Endothelial cell of umbilical vein (primary cell): ENCODE results near the gene CCDC146. TPM values are rescaled to one million over a fixed set of nuclear protein-coding genes. Genes with fewer than 3 reads are reported as not detected.
"Not testable (repeated sequence)": the region's sequence is repeated elsewhere in the genome, so short reads cannot be mapped to it uniquely, and the experiment has no call there.

Experiments used
- BruUV-seq: library from RNA; stranded (reverse); fragments of 400-500 nt; replicated peaks from 2 replicates; lab custom pipeline; 2021; lab: Mats Ljungman, UMichigan
- CTCF ChIA-PET: fragments of 300-600, 350-600 bp; sonication (Branson Sonifier 250); formaldehyde crosslinking; loops from one replicate; lab custom pipeline; 2021; ENCODE audit warnings: antibody characterized with exemption, inconsistent platforms; lab: Charles Lee
- POLR2A ChIA-PET: fragments of 300-600, 350-600 bp; sonication (Branson Sonifier 250); formaldehyde crosslinking; loops from one replicate; lab custom pipeline; 2021; ENCODE audit warnings: antibody characterized with exemption, inconsistent platforms; lab: Charles Lee
- DNase-seq: peaks from one replicate; pipeline ENCODE4 v3.0.0-alpha.2; 2011; ENCODE audit warnings: low read depth, low spot score
- FAIRE-seq: peaks from 2 replicates; lab custom pipeline; 2011; peaks lifted over from hg19 to GRCh38; lab: Jason Lieb, UNC
- H2AFZ ChIP-seq: 2 replicates; pipeline ENCODE4 v1.6.0; 2012; ENCODE audit warnings: low read depth, low read length, control low read depth, inconsistent platforms
- H3K27ac ChIP-seq: 2 replicates; pipeline ENCODE4 v1.5.1; 2011; ENCODE audit warnings: low read depth, mild to moderate bottlenecking, control low read depth, low read length, moderate library complexity; ENCODE audit not compliant: insufficient read depth
- H3K27me3 ChIP-seq, 2 experiments: 2 replicates each; pipeline versions ENCODE4 v1.6.0 to v1.6.1; 2011; ENCODE audit warnings: low read length in 2 of 2, mixed read lengths in 1 of 2; ENCODE audit not compliant: control insufficient read depth in 2 of 2, insufficient read depth in 2 of 2
- H3K36me3 ChIP-seq, 2 experiments: 2 replicates in 1 of 2; 3 replicates in 1 of 2; pipeline ENCODE4 v1.5.1; 2011; ENCODE audit warnings: low read length in 2 of 2, mild to moderate bottlenecking in 1 of 2, moderate library complexity in 1 of 2; ENCODE audit not compliant: control insufficient read depth in 2 of 2, insufficient read depth in 2 of 2; ENCODE audit errors: extremely low read depth in 1 of 2
- H3K4me1 ChIP-seq: 3 replicates; pipeline ENCODE4 v1.5.1; 2011; ENCODE audit warnings: mild to moderate bottlenecking, low read length; ENCODE audit not compliant: control insufficient read depth, insufficient read depth; ENCODE audit errors: extremely low read depth
- H3K4me2 ChIP-seq: 2 replicates; pipeline ENCODE4 v1.6.1; 2011; ENCODE audit warnings: low read length, control low read depth, mixed read lengths; ENCODE audit not compliant: insufficient read depth
- H3K4me3 ChIP-seq, 3 experiments: fragments of 200-600 bp in 1 of 3; sonication (generic), shearing (Covaris generic) in 1 of 3; replicated peaks in 1 of 3; 2 replicates each; pipeline ENCODE4 v1.5.1; 2011 to 2016; ENCODE audit warnings: control low read depth in 3 of 3, low read length in 3 of 3, mild to moderate bottlenecking in 2 of 3, inconsistent platforms in 1 of 3, low read depth in 1 of 3, moderate library complexity in 1 of 3; ENCODE audit not compliant: insufficient read depth in 1 of 3
- H3K79me2 ChIP-seq: 2 replicates; pipeline ENCODE4 v1.6.0; 2012; ENCODE audit warnings: low read length, inconsistent platforms; ENCODE audit not compliant: control insufficient read depth, insufficient read depth
- H3K9ac ChIP-seq: replicated peaks from 2 replicates; pipeline ENCODE3; 2011; ENCODE audit warnings: low read length, control low read depth; ENCODE audit not compliant: insufficient read depth; ENCODE audit errors: extremely low read depth
- H3K9me1 ChIP-seq: replicated peaks from 3 replicates; pipeline ENCODE4 v1.6.0; 2011; ENCODE audit warnings: mild to moderate bottlenecking, low read length; ENCODE audit not compliant: control insufficient read depth, insufficient read depth; ENCODE audit errors: extremely low read depth
- H3K9me3 ChIP-seq: replicated peaks from 2 replicates; pipeline ENCODE4 v1.5.1; 2012; ENCODE audit warnings: low read length, inconsistent platforms; ENCODE audit not compliant: control insufficient read depth, insufficient read depth
- H4K20me1 ChIP-seq: replicated peaks from 2 replicates; pipeline ENCODE3; 2011; ENCODE audit warnings: mild to moderate bottlenecking, low read length; ENCODE audit not compliant: control insufficient read depth, insufficient read depth; ENCODE audit errors: extremely low read depth
- dilution Hi-C: fragments of 300-500 bp; cut with MboI; formaldehyde crosslinking; loops from one replicate; pipeline ENCODE4 v1.15.0; 2019; ENCODE audit warnings: low sequenced_read_pairs; ENCODE audit not compliant: extremely low pct_ligation_motif_present
- intact Hi-C: fragments of 100-400 bp; cut with micrococcal nuclease; formaldehyde crosslinking; loops from one replicate; pipeline ENCODE4 v1.10.0; 2022
- polyA plus RNA-seq, 4 experiments: library from polyadenylated mRNA; depleted of rRNA in 3 of 4; stranded (reverse) in 3 of 4; unstranded in 1 of 4; fragments of >200 nt; gene quantifications; 2 replicates each; pipeline versions ENCODE4 v1.2.1 to v1.2.3, GENCODE V29; 2011 to 2012; ENCODE audit warnings: missing spikeins in 1 of 4
- total RNA-seq: library from RNA; stranded (reverse); gene quantifications from 2 replicates; pipeline ENCODE4 v1.2.3, GENCODE V29; 2021

The CCDC146 gene
- total and polyA plus RNA-seq, 2 donors (not counting 3 experiments of a cell fraction or from before 2014, with no cell fraction given) = 0.65 to 2.2 TPM

DNA sequence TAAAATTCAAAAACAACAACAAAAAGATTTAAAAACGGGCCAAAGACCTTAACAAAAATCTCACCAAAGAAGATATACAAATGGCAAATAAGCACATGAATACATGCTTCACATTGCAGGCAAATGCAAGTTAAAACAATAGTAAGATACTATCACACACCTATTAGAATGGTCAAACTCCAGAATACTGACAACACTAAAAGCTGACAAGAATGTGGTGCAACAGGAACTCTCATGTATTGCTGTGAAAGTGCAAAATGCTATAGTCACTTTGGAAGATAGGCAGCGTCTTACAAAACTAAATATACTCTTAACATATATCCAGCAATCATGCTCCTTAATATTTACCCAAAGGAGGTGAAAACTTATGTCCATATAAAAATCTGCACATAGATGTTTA lies 16.3 kb downstream of the CCDC146 start:
- POLR2A ChIA-PET, H3K9me3 ChIP-seq, H3K36me3 ChIP-seq, H3K27ac ChIP-seq, FAIRE-seq, BruUV-seq, H3K4me3 ChIP-seq, dilution Hi-C loops, H3K4me2 ChIP-seq, intact Hi-C loops, CTCF ChIA-PET, H3K9ac ChIP-seq, H3K27me3 ChIP-seq, H3K79me2 ChIP-seq, H4K20me1 ChIP-seq, H2AFZ ChIP-seq, H3K9me1 ChIP-seq, DNase-seq, H3K4me1 ChIP-seq: not testable (repeated sequence)

DNA sequence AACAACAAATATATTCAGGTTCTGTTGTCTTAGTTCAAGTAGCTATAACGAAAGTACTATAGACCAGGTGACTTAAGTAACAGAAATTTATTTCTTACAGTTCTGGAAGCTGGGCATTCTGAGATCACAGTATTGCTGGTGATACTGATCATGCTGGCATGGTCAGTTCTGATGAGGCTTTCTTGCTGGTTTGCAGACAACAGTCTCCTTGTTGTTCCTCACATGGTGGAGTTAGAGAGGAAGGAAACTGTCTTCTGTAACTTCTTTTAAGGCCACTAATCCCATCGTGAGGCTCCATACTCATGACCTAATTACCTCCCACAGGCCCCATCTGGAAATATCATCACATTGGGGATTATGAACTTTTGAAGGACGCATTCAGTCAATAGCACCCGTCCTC lies 17.9 kb downstream of the CCDC146 start:
- CTCF ChIA-PET, intact Hi-C loops, H3K9me3 ChIP-seq, BruUV-seq, H3K4me2 ChIP-seq, H3K36me3 ChIP-seq, H3K4me3 ChIP-seq, H2AFZ ChIP-seq, H3K9ac ChIP-seq, H3K9me1 ChIP-seq, H3K79me2 ChIP-seq, POLR2A ChIA-PET, H3K4me1 ChIP-seq, H3K27me3 ChIP-seq, FAIRE-seq, H3K27ac ChIP-seq, dilution Hi-C loops, DNase-seq, H4K20me1 ChIP-seq: not testable (repeated sequence)

DNA sequence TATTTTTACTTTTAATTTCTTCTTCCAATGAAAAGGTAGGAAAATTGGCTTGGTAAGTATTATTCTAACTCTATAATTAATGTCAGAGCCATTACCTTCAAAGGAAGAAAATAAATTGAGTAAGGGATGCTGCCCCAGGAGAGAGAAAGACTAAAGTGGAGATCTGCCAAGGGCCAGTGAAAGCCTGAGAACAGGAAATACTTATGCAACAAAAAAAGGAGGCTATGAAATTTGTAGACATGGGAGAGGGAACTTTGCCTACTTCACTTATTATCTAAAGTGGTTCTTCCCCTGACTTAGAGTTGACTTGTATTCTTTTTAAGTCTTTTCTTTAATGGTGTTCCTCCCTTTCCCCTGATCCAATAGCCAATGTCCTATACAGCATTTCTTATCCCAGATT lies 29.8 kb downstream of the CCDC146 start:
- H2AFZ ChIP-seq, H3K27me3 ChIP-seq, H3K79me2 ChIP-seq, H3K9ac ChIP-seq, H3K9me3 ChIP-seq, dilution Hi-C loops, intact Hi-C loops, H3K9me1 ChIP-seq, FAIRE-seq, BruUV-seq, H4K20me1 ChIP-seq, H3K4me3 ChIP-seq, H3K4me2 ChIP-seq, POLR2A ChIA-PET, CTCF ChIA-PET, H3K36me3 ChIP-seq, H3K27ac ChIP-seq, H3K4me1 ChIP-seq: not testable (repeated sequence)
- DNase-seq = peak; percentile 31

DNA sequence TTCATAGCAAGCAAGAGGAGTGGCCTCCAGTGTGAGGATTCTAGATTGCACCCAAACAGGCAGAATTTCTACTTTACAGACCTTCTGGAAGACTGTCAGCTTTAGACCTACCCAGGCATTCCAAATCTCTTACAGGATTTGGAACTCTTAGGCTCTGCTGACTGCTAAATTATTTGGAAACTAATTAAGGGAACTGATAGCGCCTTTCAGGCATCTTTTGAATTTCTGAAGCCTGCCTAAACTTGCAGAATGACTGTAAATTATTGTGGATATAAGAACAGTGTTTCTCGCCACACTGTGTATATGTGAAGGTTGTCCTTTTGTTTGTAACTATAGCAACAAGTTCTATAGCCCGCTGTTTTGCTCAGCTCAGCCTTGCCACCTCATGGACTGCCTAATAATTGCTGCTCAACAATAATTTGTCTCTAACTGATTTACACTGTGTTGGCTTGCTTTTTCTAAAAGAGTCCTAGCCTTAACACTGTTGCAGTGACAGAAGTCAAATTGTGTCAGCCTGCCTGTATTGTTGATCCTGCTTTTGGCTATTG lies 32.6 kb downstream of the CCDC146 start:
- H3K4me2 ChIP-seq, H3K9ac ChIP-seq, dilution Hi-C loops, H3K4me3 ChIP-seq, POLR2A ChIA-PET, H3K27me3 ChIP-seq, H2AFZ ChIP-seq, H3K36me3 ChIP-seq, intact Hi-C loops, H4K20me1 ChIP-seq, H3K9me1 ChIP-seq, H3K27ac ChIP-seq, H3K9me3 ChIP-seq, CTCF ChIA-PET, H3K79me2 ChIP-seq, DNase-seq, BruUV-seq, H3K4me1 ChIP-seq: not testable (repeated sequence)
- FAIRE-seq = peak; percentile 35
